Coronary artery (tissue), 2 donors: ENCODE measurements around the gene FGF19.

ENCODE experiments used
- DNase-seq: peaks from one replicate; pipeline ENCODE4 v3.0.0-alpha.2; 2017; ENCODE audit warnings: low spot score
- H3K27ac ChIP-seq, 2 donors: fragments of 200-600 bp; sonication (generic); one replicate each; pipeline ENCODE4 v1.5.1; 2016 to 2019
- H3K4me3 ChIP-seq: fragments of 200-600 bp; sonication (generic); 2 replicates; pipeline ENCODE4 v1.5.1; 2016; ENCODE audit warnings: mild to moderate bottlenecking, moderate library complexity
- TF ChIP-seq, protein P1 (sequence below): fragments of 200-600 bp; sonication (generic); IDR thresholded peaks from one replicate; pipeline ENCODE4 v1.5.1; 2019; ENCODE audit warnings: antibody characterized with exemption

The FGF19 gene

GRCh38 chr11:69654660-69655478, 49.0 kb downstream of the FGF19 start:
- no peak for DNase-seq
- TF ChIP-seq, protein P1, sequence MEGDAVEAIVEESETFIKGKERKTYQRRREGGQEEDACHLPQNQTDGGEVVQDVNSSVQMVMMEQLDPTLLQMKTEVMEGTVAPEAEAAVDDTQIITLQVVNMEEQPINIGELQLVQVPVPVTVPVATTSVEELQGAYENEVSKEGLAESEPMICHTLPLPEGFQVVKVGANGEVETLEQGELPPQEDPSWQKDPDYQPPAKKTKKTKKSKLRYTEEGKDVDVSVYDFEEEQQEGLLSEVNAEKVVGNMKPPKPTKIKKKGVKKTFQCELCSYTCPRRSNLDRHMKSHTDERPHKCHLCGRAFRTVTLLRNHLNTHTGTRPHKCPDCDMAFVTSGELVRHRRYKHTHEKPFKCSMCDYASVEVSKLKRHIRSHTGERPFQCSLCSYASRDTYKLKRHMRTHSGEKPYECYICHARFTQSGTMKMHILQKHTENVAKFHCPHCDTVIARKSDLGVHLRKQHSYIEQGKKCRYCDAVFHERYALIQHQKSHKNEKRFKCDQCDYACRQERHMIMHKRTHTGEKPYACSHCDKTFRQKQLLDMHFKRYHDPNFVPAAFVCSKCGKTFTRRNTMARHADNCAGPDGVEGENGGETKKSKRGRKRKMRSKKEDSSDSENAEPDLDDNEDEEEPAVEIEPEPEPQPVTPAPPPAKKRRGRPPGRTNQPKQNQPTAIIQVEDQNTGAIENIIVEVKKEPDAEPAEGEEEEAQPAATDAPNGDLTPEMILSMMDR: no peak
- Histone ChIP-seq H3K27ac (no peak overlapping the region), H3K4me3 (no peak overlapping the region)

DNA sequence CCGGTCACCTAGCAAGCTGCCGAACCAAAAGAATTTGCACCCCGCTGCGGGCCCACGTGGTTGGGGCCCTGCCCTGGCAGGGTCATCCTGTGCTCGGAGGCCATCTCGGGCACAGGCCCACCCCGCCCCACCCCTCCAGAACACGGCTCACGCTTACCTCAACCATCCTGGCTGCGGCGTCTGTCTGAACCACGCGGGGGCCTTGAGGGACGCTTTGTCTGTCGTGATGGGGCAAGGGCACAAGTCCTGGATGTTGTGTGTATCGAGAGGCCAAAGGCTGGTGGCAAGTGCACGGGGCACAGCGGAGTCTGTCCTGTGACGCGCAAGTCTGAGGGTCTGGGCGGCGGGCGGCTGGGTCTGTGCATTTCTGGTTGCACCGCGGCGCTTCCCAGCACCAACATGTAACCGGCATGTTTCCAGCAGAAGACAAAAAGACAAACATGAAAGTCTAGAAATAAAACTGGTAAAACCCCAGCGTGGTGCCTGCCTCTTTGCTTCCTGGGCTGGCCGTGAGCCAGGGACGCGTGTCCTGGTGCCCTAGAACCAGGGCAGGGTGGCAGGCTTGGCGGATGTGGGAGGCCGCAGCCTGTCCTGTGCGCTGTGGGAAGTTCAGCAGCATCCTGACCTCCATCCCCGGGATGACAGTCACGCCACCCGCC, 49.7 kb downstream of the FGF19 start:
- TF ChIP-seq, protein P1: no peak
- no peak for DNase-seq
- H3K27ac ChIP-seq: no peak overlapping the region
- no peak overlapping the region for H3K4me3 ChIP-seq

GRCh38 chr11:69653406-69653960, 50.3 kb downstream of the FGF19 start:
- no peak overlapping the region for H3K27ac ChIP-seq
- DNase-seq: no peak
- TF ChIP-seq, protein P1: no peak

GRCh38 chr11:69652999-69653398, 50.8 kb downstream of the FGF19 start:
- TF ChIP-seq, protein P1: no peak
- Histone ChIP-seq H3K27ac (no peak overlapping the region), H3K4me3 (no peak overlapping the region)
- no peak for DNase-seq

More at GRCh38 chr11:69653406-69653960, 50.3 kb downstream of the FGF19 start:
- no peak overlapping the region for H3K4me3 ChIP-seq

- no peak for DNase-seq
- H3K27ac ChIP-seq: no peak overlapping the region
- H3K4me3 ChIP-seq: no peak overlapping the region
- TF ChIP-seq, protein P1: no peak
Measured at GRCh38 chr11:69651834-69652620, 51.8 kb downstream of the FGF19 start.

DNA sequence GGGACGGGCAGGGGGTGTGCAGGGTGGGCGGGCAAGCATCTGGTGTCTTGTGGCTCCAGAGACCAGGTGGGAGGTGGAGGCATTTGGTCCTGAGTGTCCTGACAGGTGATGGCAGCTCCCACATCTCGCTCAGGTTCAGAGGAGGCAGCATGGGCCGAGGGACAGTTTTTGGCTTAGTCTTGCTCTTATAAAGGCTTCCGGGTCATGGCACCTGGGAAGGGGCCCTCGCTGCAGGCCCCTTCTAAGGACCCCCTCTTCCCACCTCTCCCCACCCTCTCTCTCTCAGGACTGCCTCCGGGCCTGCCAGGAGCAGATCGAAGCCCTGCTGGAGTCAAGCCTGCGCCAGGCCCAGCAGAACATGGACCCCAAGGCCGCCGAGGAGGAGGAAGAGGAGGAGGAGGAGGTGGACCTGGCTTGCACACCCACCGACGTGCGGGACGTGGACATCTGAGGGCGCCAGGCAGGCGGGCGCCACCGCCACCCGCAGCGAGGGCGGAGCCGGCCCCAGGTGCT, 52.9 kb downstream of the FGF19 start:
- Histone ChIP-seq H3K4me3 (no peak overlapping the region), H3K27ac (no peak overlapping the region)
- TF ChIP-seq, protein P1: no peak
- DNase-seq: no peak
